ENCODE data around the gene HOXC11.
A peak's percentile ranks its signal among the peaks of the same experiment; 100 is the strongest.

The HOXC11 gene

GRCh38 chr12:53972722-53973235, at the start of gene HOXC11:
HOXC11 (plus strand) TSS chr12:53973126; CDS start chr12:53973242, 116 bp downstream.
- DNase-seq: no peak

- DNase-seq: peak; percentile 65
Measured at GRCh38 chr12:53924521-53925405, 48.2 kb upstream of the HOXC11 start.

GRCh38 chr12:53927220-53928029, 45.5 kb upstream of the HOXC11 start:
- no peak for DNase-seq

- no peak for DNase-seq
Measured at GRCh38 chr12:53928054-53928835, 44.7 kb upstream of the HOXC11 start.

- DNase-seq: no peak
Measured at GRCh38 chr12:53929527-53929926, 43.4 kb upstream of the HOXC11 start.

GRCh38 chr12:53930591-53931255, 42.2 kb upstream of the HOXC11 start:
- DNase-seq: no peak

GRCh38 chr12:53931844-53932581, 40.9 kb upstream of the HOXC11 start:
- no peak for DNase-seq

- no peak for DNase-seq
Measured at GRCh38 chr12:53932915-53933314, 40.0 kb upstream of the HOXC11 start.

GRCh38 chr12:53935383-53936341, 37.3 kb upstream of the HOXC11 start:
- no peak for DNase-seq

- DNase-seq: no peak
Measured at GRCh38 chr12:53937099-53937498, 35.8 kb upstream of the HOXC11 start.

- no peak for DNase-seq
Measured at GRCh38 chr12:53937596-53938325, 35.2 kb upstream of the HOXC11 start.

GRCh38 chr12:53938326-53939140, 34.4 kb upstream of the HOXC11 start, which contains the start of gene HOXC13:
HOXC13 (plus strand) TSS chr12:53938831; CDS start chr12:53938907, 76 bp downstream.
- DNase-seq: peak; percentile 93

- DNase-seq: no peak
Measured at GRCh38 chr12:53939141-53940108, 33.5 kb upstream of the HOXC11 start.

- DNase-seq: no peak
Measured at GRCh38 chr12:53940443-53941014, 32.4 kb upstream of the HOXC11 start.

GRCh38 chr12:53941187-53941586, 31.7 kb upstream of the HOXC11 start:
- DNase-seq: no peak

- no peak for DNase-seq
Measured at GRCh38 chr12:53941750-53942149, 31.2 kb upstream of the HOXC11 start.

GRCh38 chr12:53942467-53942997, 30.4 kb upstream of the HOXC11 start:
- DNase-seq: no peak

Data from NCI-H1092 (cell line).